Uterus (tissue), 2 donors: Measurements from ENCODE around the gene LDAH.

ENCODE experiments used
- POLR2A ChIP-seq, 2 donors: fragments of 450-650 bp; IDR thresholded peaks; one replicate each; pipeline ENCODE4 v1.6.1; 2016; ENCODE audit warnings: antibody characterized with exemption in 2 of 2, mild to moderate bottlenecking in 1 of 2, moderate library complexity in 1 of 2
- TF ChIP-seq, protein P1 (sequence below), 4 experiments: fragments of 200-600 bp in 2 of 4; fragments of 450-650 bp in 2 of 4; sonication (generic) in 2 of 4; IDR thresholded peaks; one replicate each; pipeline ENCODE4 v1.5.1; 2016 to 2019; ENCODE audit warnings: antibody characterized with exemption in 4 of 4, mild to moderate bottlenecking in 2 of 4, moderate library complexity in 1 of 4

DNA sequence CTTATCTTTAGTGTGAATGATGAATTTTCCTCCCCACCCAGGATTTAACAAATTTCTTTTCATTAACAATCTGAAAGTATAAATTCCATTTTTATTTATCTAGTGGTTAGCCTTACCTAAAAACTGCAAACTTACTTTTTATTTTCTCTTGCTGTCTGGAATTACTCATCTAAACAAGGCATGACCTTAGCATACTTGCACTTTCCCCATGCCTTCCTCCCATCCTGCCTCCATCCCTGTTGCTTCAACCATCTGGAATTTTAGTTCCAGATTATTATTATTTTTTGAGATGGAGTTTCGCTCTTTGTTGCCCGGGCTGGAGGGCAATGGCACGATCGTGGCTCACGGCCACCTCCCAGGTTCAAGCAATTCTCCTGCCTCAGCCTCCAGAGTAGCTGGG, 120.3 kb downstream of the LDAH start:
- TF ChIP-seq, protein P1, sequence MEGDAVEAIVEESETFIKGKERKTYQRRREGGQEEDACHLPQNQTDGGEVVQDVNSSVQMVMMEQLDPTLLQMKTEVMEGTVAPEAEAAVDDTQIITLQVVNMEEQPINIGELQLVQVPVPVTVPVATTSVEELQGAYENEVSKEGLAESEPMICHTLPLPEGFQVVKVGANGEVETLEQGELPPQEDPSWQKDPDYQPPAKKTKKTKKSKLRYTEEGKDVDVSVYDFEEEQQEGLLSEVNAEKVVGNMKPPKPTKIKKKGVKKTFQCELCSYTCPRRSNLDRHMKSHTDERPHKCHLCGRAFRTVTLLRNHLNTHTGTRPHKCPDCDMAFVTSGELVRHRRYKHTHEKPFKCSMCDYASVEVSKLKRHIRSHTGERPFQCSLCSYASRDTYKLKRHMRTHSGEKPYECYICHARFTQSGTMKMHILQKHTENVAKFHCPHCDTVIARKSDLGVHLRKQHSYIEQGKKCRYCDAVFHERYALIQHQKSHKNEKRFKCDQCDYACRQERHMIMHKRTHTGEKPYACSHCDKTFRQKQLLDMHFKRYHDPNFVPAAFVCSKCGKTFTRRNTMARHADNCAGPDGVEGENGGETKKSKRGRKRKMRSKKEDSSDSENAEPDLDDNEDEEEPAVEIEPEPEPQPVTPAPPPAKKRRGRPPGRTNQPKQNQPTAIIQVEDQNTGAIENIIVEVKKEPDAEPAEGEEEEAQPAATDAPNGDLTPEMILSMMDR (IDR thresholded peaks at IDR 0.05): no peak
- no peak for TF ChIP-seq POLR2A (IDR thresholded peaks at IDR 0.05)
